Tibial nerve (tissue), 4 donors: ENCODE data around the gene PSPN.

Experiments used
- CTCF ChIP-seq, 5 experiments: fragments of 200-600 bp in 3 of 5; fragments of 450-650 bp in 2 of 5; sonication (generic) in 3 of 5; IDR thresholded peaks; one replicate each; pipeline ENCODE4 v1.5.1; 2016 to 2019; ENCODE audit warnings: antibody characterized with exemption in 5 of 5, mild to moderate bottlenecking in 3 of 5, moderate library complexity in 2 of 5
- EP300 ChIP-seq, 2 donors: sonication (generic); formaldehyde crosslinking; IDR thresholded peaks; one replicate each; pipeline ENCODE4 v1.6.1; 2017; ENCODE audit warnings: antibody characterized with exemption in 2 of 2, mild to moderate bottlenecking in 1 of 2
- POLR2A ChIP-seq, 2 donors: fragments of 450-650 bp; IDR thresholded peaks; one replicate each; pipeline ENCODE4 v1.6.1; 2017; ENCODE audit warnings: antibody characterized with exemption in 2 of 2, mild to moderate bottlenecking in 2 of 2, moderate library complexity in 2 of 2

- TF ChIP-seq CTCF (IDR thresholded peaks at IDR 0.05): no peak
- TF ChIP-seq EP300 (IDR thresholded peaks at IDR 0.05): no peak
- TF ChIP-seq POLR2A (IDR thresholded peaks at IDR 0.05): no peak
Measured at GRCh38 chr19:6357174-6357573, 18.6 kb downstream of the PSPN start.
